Breast epithelium (tissue), 3 donors: ENCODE results near the gene TMEM151B.

Experiments used
- CTCF ChIP-seq, 3 donors: fragments of 450-650 bp; IDR thresholded peaks; one replicate each; pipeline ENCODE4 v1.5.1; 2016 to 2017; ENCODE audit warnings: antibody characterized with exemption in 3 of 3, mild to moderate bottlenecking in 3 of 3, moderate library complexity in 3 of 3
- POLR2A ChIP-seq: fragments of 450-650 bp; IDR thresholded peaks from one replicate; pipeline ENCODE4 v1.6.1; 2016; ENCODE audit warnings: antibody characterized with exemption, mild to moderate bottlenecking, moderate library complexity
- POLR2AphosphoS5 ChIP-seq, 3 donors: sonication (generic); formaldehyde crosslinking; IDR thresholded peaks; one replicate each; pipeline ENCODE4 v1.6.1; 2017; ENCODE audit warnings: antibody characterized with exemption in 3 of 3

- TF ChIP-seq POLR2A, result no peak
- TF ChIP-seq CTCF (IDR thresholded peaks at IDR 0.05), result no peak
- TF ChIP-seq POLR2AphosphoS5 (IDR thresholded peaks at IDR 0.05), result no peak
These were observed 26.9 kb upstream of the TMEM151B start for GRCh38 chr6:44243345-44243744.
